NCI-H1048 (cell line): ENCODE results near the gene MAL.
"Not testable (repeated sequence)": the region's sequence is repeated elsewhere in the genome, so short reads cannot be mapped to it uniquely, and the experiment has no call there.

Source experiments
- DNase-seq: peaks from one replicate; lab custom pipeline; 2025; lab: John Stamatoyannopoulos, UW

The MAL gene

DNA sequence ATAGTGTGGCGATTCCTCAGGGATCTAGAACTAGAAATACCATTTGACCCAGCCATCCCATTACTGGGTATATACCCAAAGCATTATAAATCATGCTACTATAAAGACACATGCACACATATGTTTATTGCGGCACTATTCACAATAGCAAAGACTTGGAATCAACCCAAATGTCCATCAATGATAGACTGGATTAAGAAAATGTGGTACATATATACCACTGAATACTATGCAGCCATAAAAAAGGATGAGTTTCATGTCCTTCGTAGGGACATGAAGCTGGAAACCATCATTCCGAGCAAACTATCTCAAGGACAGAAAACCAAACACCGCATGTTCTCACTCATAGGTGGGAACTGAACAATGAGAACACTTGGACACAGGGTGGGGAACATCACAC is 72.8 kb downstream of the MAL start:
- not testable (repeated sequence) for DNase-seq

DNA sequence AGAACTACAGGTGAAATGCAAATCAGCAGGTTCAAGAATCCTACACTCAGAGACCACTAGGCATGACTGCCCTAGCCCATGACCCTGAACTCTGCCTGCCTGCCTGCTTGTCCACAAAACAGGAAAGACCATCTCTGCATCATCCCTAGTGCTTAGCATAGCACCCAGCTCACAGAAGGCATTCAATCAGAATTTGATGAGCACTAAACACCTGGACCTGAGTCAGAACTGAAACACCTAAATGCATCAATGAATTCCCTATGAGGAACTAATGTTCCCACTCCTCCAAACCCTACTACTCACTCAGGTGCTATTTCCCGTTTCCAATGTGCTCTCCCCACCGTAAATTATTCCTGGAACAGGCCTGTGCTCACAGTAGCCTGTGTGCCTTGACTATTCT is 74.4 kb downstream of the MAL start:
- no peak for DNase-seq
